ENCODE data around the gene WNT2. TPM values are rescaled to one million over a fixed set of nuclear protein-coding genes. Genes with fewer than 3 reads are reported as not detected.

WNT2 gene
- total and polyA plus RNA-seq, 7 experiments from 2014 or later = not detected

GRCh38 chr7:117278040-117278439, 44.8 kb downstream of the WNT2 start:
- H3K4me1 ChIP-seq (ENCODE audit: control insufficient read depth in 2 of 2, insufficient read depth in 2 of 2, low read length in 2 of 2) = no peaks in the 10 kb centered on the region
- POLR2A ChIA-PET = no interaction called here
- no peak overlapping the region for H3K27ac Mint-ChIP-seq
- no peaks in the 10 kb centered on the region for H3K4me1 Mint-ChIP-seq
- no peaks in the 10 kb centered on the region for H3K9me3 ChIP-seq (ENCODE audit: control insufficient read depth in 2 of 3, low read length in 3 of 3)
- H3K27me3 Mint-ChIP-seq = peaks cover 3 to 19% (median 15%) of the 10 kb centered on the region in 5 donors
- no peaks in the 10 kb centered on the region for H3K36me3 ChIP-seq (ENCODE audit: control insufficient read depth in 2 of 3, insufficient read depth in 3 of 3, low read length in 3 of 3)
- intact Hi-C loops (cut with micrococcal nuclease) = no loop called here
- DNase-seq (no peak), ATAC-seq (no peak)
- peaks cover 0 to 3% (median 0%) of the 10 kb centered on the region in 11 donors for H3K9me3 Mint-ChIP-seq
- no peaks in the 10 kb centered on the region for H3K36me3 Mint-ChIP-seq
- no peaks in the 10 kb centered on the region for H3K27me3 ChIP-seq (ENCODE audit: control insufficient read depth in 2 of 2, insufficient read depth in 2 of 2, low read length in 2 of 2)
- H3K4me3 ChIP-seq (ENCODE audit: low read length) = no peak overlapping the region
- CTCF ChIA-PET = no interaction called here
- no peak overlapping the region for H3K27ac ChIP-seq (ENCODE audit: low read depth, low read length)
- no peak overlapping the region for H3K4me3 Mint-ChIP-seq

GRCh38 chr7:117277576-117277975, 45.3 kb downstream of the WNT2 start:
- H3K9me3 ChIP-seq (ENCODE audit: control insufficient read depth in 2 of 3, low read length in 3 of 3) = no peaks in the 10 kb centered on the region
- peaks cover 0 to 24% (median 12%) of the 10 kb centered on the region in 5 donors for H3K27me3 Mint-ChIP-seq
- H3K4me1 Mint-ChIP-seq = no peaks in the 10 kb centered on the region

GRCh38 chr7:117274951-117275350, 47.9 kb downstream of the WNT2 start:
- intact Hi-C loops (cut with micrococcal nuclease) = no loop called here
- Mint-ChIP-seq H3K9me3 (peaks cover 0 to 3% (median 0%) of the 10 kb centered on the region in 11 donors), H3K36me3 (no peaks in the 10 kb centered on the region), H3K27ac (peak overlapping the region in 1 of 9 donors; percentile 20), H3K4me1 (no peaks in the 10 kb centered on the region), H3K27me3 (peaks cover 0 to 27% (median 11%) of the 10 kb centered on the region in 5 donors), H3K4me3 (no peak overlapping the region)
- DNase-seq = no peak
- Histone ChIP-seq H3K4me1 (ENCODE audit: control insufficient read depth in 2 of 2, insufficient read depth in 2 of 2, low read length in 2 of 2) (no peaks in the 10 kb centered on the region), H3K9me3 (ENCODE audit: control insufficient read depth in 2 of 3, low read length in 3 of 3) (no peaks in the 10 kb centered on the region), H3K27me3 (ENCODE audit: control insufficient read depth in 2 of 2, insufficient read depth in 2 of 2, low read length in 2 of 2) (no peaks in the 10 kb centered on the region), H3K27ac (ENCODE audit: low read depth, low read length) (no peak overlapping the region), H3K4me3 (ENCODE audit: low read length) (no peak overlapping the region), H3K36me3 (ENCODE audit: control insufficient read depth in 2 of 3, insufficient read depth in 3 of 3, low read length in 3 of 3) (no peaks in the 10 kb centered on the region)
- ChIA-PET CTCF (no interaction called here), POLR2A (no interaction called here)
- no peak for ATAC-seq

More at GRCh38 chr7:117277576-117277975, 45.3 kb downstream of the WNT2 start:
- no peaks in the 10 kb centered on the region for H3K27me3 ChIP-seq (ENCODE audit: control insufficient read depth in 2 of 2, insufficient read depth in 2 of 2, low read length in 2 of 2)
- no peaks in the 10 kb centered on the region for H3K4me1 ChIP-seq (ENCODE audit: control insufficient read depth in 2 of 2, insufficient read depth in 2 of 2, low read length in 2 of 2)
- POLR2A ChIA-PET = no interaction called here
- DNase-seq (no peak), ATAC-seq (no peak)
- no peaks in the 10 kb centered on the region for H3K36me3 ChIP-seq (ENCODE audit: control insufficient read depth in 2 of 3, insufficient read depth in 3 of 3, low read length in 3 of 3)
- Mint-ChIP-seq H3K27ac (no peak overlapping the region), H3K4me3 (no peak overlapping the region), H3K36me3 (no peaks in the 10 kb centered on the region), H3K9me3 (peaks cover 0 to 3% (median 0%) of the 10 kb centered on the region in 11 donors)
- no peak overlapping the region for H3K4me3 ChIP-seq (ENCODE audit: low read length)
- CTCF ChIA-PET = no interaction called here
- H3K27ac ChIP-seq (ENCODE audit: low read depth, low read length) = no peak overlapping the region
- intact Hi-C loops (cut with micrococcal nuclease) = no loop called here

GRCh38 chr7:117273814-117274225, 49.0 kb downstream of the WNT2 start:
- H3K36me3 ChIP-seq (ENCODE audit: control insufficient read depth in 2 of 3, insufficient read depth in 3 of 3, low read length in 3 of 3) = no peaks in the 10 kb centered on the region
- ChIA-PET CTCF (no interaction called here), POLR2A (no interaction called here)
- Mint-ChIP-seq H3K27me3 (peaks cover 0 to 24% (median 18%) of the 10 kb centered on the region in 5 donors), H3K4me1 (no peaks in the 10 kb centered on the region), H3K27ac (no peak overlapping the region), H3K36me3 (no peaks in the 10 kb centered on the region), H3K4me3 (no peak overlapping the region), H3K9me3 (peaks cover 0 to 3% (median 0%) of the 10 kb centered on the region in 11 donors)
- H3K9me3 ChIP-seq (ENCODE audit: control insufficient read depth in 2 of 3, low read length in 3 of 3) = no peaks in the 10 kb centered on the region
- H3K27ac ChIP-seq (ENCODE audit: low read depth, low read length) = no peak overlapping the region
- H3K27me3 ChIP-seq (ENCODE audit: control insufficient read depth in 2 of 2, insufficient read depth in 2 of 2, low read length in 2 of 2) = no peaks in the 10 kb centered on the region
- ATAC-seq (no peak), DNase-seq (no peak)
- no peak overlapping the region for H3K4me3 ChIP-seq (ENCODE audit: low read length)
- H3K4me1 ChIP-seq (ENCODE audit: control insufficient read depth in 2 of 2, insufficient read depth in 2 of 2, low read length in 2 of 2) = no peaks in the 10 kb centered on the region
- intact Hi-C loops (cut with micrococcal nuclease) = no loop called here

GRCh38 chr7:117273325-117273724, 49.5 kb downstream of the WNT2 start:
- Histone ChIP-seq H3K36me3 (ENCODE audit: control insufficient read depth in 2 of 3, insufficient read depth in 3 of 3, low read length in 3 of 3) (no peaks in the 10 kb centered on the region), H3K27ac (ENCODE audit: low read depth, low read length) (no peak overlapping the region), H3K27me3 (ENCODE audit: control insufficient read depth in 2 of 2, insufficient read depth in 2 of 2, low read length in 2 of 2) (no peaks in the 10 kb centered on the region), H3K4me1 (ENCODE audit: control insufficient read depth in 2 of 2, insufficient read depth in 2 of 2, low read length in 2 of 2) (no peaks in the 10 kb centered on the region), H3K9me3 (ENCODE audit: control insufficient read depth in 2 of 3, low read length in 3 of 3) (no peaks in the 10 kb centered on the region), H3K4me3 (ENCODE audit: low read length) (no peak overlapping the region)
- no peaks in the 10 kb centered on the region for H3K36me3 Mint-ChIP-seq
- H3K4me1 Mint-ChIP-seq = no peaks in the 10 kb centered on the region
- no peak for ATAC-seq
- H3K9me3 Mint-ChIP-seq = peaks cover 0 to 3% (median 0%) of the 10 kb centered on the region in 11 donors
- DNase-seq = no peak
- ChIA-PET POLR2A (no interaction called here), CTCF (no interaction called here)
- no peak overlapping the region for H3K27ac Mint-ChIP-seq
- no peak overlapping the region for H3K4me3 Mint-ChIP-seq
- peaks cover 0 to 24% (median 18%) of the 10 kb centered on the region in 5 donors for H3K27me3 Mint-ChIP-seq
- intact Hi-C loops (cut with micrococcal nuclease) = no loop called here

- Mint-ChIP-seq H3K4me3 (no peak overlapping the region), H3K4me1 (no peaks in the 10 kb centered on the region), H3K36me3 (no peaks in the 10 kb centered on the region), H3K9me3 (peaks cover 0 to 3% (median 0%) of the 10 kb centered on the region in 11 donors), H3K27me3 (peaks cover 0 to 28% (median 22%) of the 10 kb centered on the region in 5 donors), H3K27ac (peak overlapping the region in 1 of 9 donors; percentile 22)
- POLR2A ChIA-PET = no interaction called here
- Histone ChIP-seq H3K27me3 (ENCODE audit: control insufficient read depth in 2 of 2, insufficient read depth in 2 of 2, low read length in 2 of 2) (no peaks in the 10 kb centered on the region), H3K36me3 (ENCODE audit: control insufficient read depth in 2 of 3, insufficient read depth in 3 of 3, low read length in 3 of 3) (no peaks in the 10 kb centered on the region), H3K27ac (ENCODE audit: low read depth, low read length) (no peak overlapping the region), H3K9me3 (ENCODE audit: control insufficient read depth in 2 of 3, low read length in 3 of 3) (no peaks in the 10 kb centered on the region), H3K4me3 (ENCODE audit: low read length) (no peak overlapping the region), H3K4me1 (ENCODE audit: control insufficient read depth in 2 of 2, insufficient read depth in 2 of 2, low read length in 2 of 2) (no peaks in the 10 kb centered on the region)
- no peak for DNase-seq
- intact Hi-C loops (cut with micrococcal nuclease) = no loop called here
- no peak for ATAC-seq
- CTCF ChIA-PET = no interaction called here
Measured at GRCh38 chr7:117272017-117272759, 50.7 kb downstream of the WNT2 start.

GRCh38 chr7:117271566-117271965, 51.3 kb downstream of the WNT2 start:
- no peaks in the 10 kb centered on the region for H3K36me3 ChIP-seq (ENCODE audit: control insufficient read depth in 2 of 3, insufficient read depth in 3 of 3, low read length in 3 of 3)
- no peaks in the 10 kb centered on the region for H3K4me1 Mint-ChIP-seq
- ChIA-PET CTCF (no interaction called here), POLR2A (no interaction called here)
- no peak overlapping the region for H3K27ac Mint-ChIP-seq
- H3K4me3 ChIP-seq (ENCODE audit: low read length) = no peak overlapping the region
- no peak overlapping the region for H3K4me3 Mint-ChIP-seq
- ATAC-seq (no peak), DNase-seq (no peak)
- no peaks in the 10 kb centered on the region for H3K9me3 ChIP-seq (ENCODE audit: control insufficient read depth in 2 of 3, low read length in 3 of 3)
- H3K27ac ChIP-seq (ENCODE audit: low read depth, low read length) = no peak overlapping the region
- no peaks in the 10 kb centered on the region for H3K27me3 ChIP-seq (ENCODE audit: control insufficient read depth in 2 of 2, insufficient read depth in 2 of 2, low read length in 2 of 2)
- intact Hi-C loops (cut with micrococcal nuclease) = no loop called here
- H3K9me3 Mint-ChIP-seq = peaks cover 0 to 3% (median 0%) of the 10 kb centered on the region in 11 donors
- no peaks in the 10 kb centered on the region for H3K36me3 Mint-ChIP-seq
- no peaks in the 10 kb centered on the region for H3K4me1 ChIP-seq (ENCODE audit: control insufficient read depth in 2 of 2, insufficient read depth in 2 of 2, low read length in 2 of 2)
- H3K27me3 Mint-ChIP-seq = peaks cover 0 to 26% (median 23%) of the 10 kb centered on the region in 5 donors

Data from naive thymus-derived CD4-positive, alpha-beta T cell (primary cell).